Measurements from ENCODE around the gene FRMD5. TPM values are rescaled to one million over a fixed set of nuclear protein-coding genes. Genes with fewer than 3 reads are reported as not detected.

FRMD5 gene
- total RNA-seq, 2 donors from 2014 or later = not detected

GRCh38 chr15:43988900-43989299 lies 206.2 kb downstream of the FRMD5 start:
- no peak for ATAC-seq
- H3K9me3 Mint-ChIP-seq = no peaks in the 10 kb centered on the region
- H3K27me3 Mint-ChIP-seq = peaks cover 14% of the 10 kb centered on the region in 2 donors
- H3K4me1 Mint-ChIP-seq (ENCODE audit: low read depth in 2 of 2) = no peaks in the 10 kb centered on the region
- H3K36me3 Mint-ChIP-seq = no peaks in the 10 kb centered on the region
- H3K27ac Mint-ChIP-seq = no peak overlapping the region
- DNase-seq (ENCODE audit: low spot score) = no peak
- no peak overlapping the region for H3K4me3 Mint-ChIP-seq

DNA sequence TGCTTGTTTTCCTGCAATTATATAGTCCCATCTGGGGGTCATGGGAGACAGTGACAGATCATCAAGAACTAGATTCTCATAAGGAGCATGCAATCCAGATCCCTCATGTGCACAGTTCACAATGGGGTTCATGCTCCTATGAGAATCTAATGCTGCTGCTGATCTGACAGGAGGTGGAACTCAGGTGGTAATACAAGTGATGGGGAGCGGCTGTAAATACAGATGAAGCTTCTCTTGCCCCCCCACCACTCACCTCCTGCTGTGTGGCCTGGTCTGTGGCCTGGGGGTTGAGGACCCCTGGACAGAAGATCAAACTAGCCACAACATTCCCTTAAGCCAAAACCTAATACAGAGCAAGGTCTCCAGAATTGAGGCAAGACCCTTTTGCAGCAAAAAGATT lies 207.1 kb downstream of the FRMD5 start:
- H3K4me1 Mint-ChIP-seq (ENCODE audit: low read depth in 2 of 2) = no peaks in the 10 kb centered on the region

GRCh38 chr15:43985976-43986680 lies 208.9 kb downstream of the FRMD5 start:
- ATAC-seq (no peak), DNase-seq (ENCODE audit: low spot score) (no peak)
- H3K4me1 Mint-ChIP-seq (ENCODE audit: low read depth in 2 of 2) = no peaks in the 10 kb centered on the region
- no peak overlapping the region for H3K27ac Mint-ChIP-seq
- H3K36me3 Mint-ChIP-seq = no peaks in the 10 kb centered on the region
- no peaks in the 10 kb centered on the region for H3K9me3 Mint-ChIP-seq
- peaks cover 20 to 35% of the 10 kb centered on the region in 2 donors for H3K27me3 Mint-ChIP-seq
- no peak overlapping the region for H3K4me3 Mint-ChIP-seq

More for the DNA sequence above, 207.1 kb downstream of the FRMD5 start:
- Mint-ChIP-seq H3K4me3 (no peak overlapping the region), H3K36me3 (no peaks in the 10 kb centered on the region), H3K27me3 (peaks cover 14 to 22% of the 10 kb centered on the region in 2 donors), H3K9me3 (no peaks in the 10 kb centered on the region), H3K27ac (no peak overlapping the region)
- ATAC-seq = no peak
- no peak for DNase-seq (ENCODE audit: low spot score)

DNA sequence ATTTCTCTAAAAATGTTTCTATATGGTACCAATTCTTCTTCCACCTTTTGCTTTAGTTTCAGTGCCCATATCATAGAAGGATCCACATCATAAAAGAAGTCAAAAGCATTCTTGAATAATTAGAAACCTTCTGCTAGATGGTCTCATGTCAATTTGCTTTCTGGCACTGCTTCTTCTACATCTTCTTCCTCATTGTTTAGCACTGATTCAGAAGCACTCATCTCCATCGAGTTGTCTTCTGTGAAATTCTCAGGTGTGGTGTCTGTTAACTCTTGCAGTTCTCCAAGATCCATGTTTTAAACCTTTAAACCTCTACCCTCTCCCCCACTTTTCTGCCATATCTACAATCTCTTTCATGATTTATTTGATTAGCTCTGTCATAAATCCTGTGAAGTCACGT lies 213.5 kb downstream of the FRMD5 start:
- Mint-ChIP-seq H3K4me3 (no peak overlapping the region), H3K27me3 (peaks cover 18 to 50% of the 10 kb centered on the region in 2 donors), H3K9me3 (peaks cover 4% of the 10 kb centered on the region), H3K4me1 (ENCODE audit: low read depth in 2 of 2) (peaks cover 0 to 8% of the 10 kb centered on the region in 2 donors), H3K36me3 (peaks cover 5% of the 10 kb centered on the region), H3K27ac (no peak overlapping the region)
- DNase-seq (ENCODE audit: low spot score) = no peak
- ATAC-seq = no peak

DNA sequence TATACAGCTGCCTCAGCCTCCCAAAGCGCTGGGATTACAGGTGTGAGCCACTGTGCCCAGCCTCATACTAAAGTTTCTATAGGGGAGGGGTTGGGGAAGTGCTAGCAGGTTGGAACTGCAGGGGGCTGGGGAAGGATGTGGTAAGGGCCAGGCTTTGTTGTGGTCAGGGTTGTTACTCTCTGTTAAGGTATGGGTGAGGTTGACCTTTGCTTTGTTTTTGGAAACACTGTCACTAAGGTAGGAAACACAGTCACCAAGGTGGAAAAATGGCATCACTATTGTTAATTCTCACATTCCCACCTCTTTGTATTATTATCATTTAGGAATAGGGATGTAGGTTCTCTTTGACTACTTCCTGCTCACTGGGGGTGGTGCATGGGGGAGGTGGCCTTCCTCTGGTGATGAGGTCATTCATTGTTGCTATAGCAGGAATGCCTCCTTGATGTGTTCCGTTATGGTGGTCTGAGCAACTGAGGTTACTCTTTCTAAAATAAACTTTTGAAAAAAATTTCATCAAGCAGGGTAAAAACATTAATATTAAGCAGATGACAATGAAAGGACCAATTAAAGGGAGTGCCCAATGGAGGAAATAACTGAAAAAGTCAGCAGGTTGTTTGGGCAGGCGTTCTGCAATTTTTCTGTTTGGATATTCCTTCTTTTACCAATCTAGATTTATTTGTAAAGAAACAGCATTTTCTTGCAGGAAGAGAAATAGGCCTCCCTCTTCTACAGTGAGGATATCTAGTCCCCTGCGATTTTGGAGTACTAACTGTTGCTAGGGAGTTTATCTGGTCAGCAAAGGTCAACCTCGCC lies 217.8 kb downstream of the FRMD5 start:
- Mint-ChIP-seq H3K4me3 (peak overlapping the region; percentile 9), H3K27me3 (peaks cover 18 to 41% of the 10 kb centered on the region in 2 donors), H3K36me3 (peaks cover 5% of the 10 kb centered on the region), H3K27ac (peak overlapping the region in 1 of 2 donors; percentile 15), H3K9me3 (peaks cover 4% of the 10 kb centered on the region), H3K4me1 (ENCODE audit: low read depth in 2 of 2) (peaks cover 10 to 17% of the 10 kb centered on the region in 2 donors)
- ATAC-seq (peak; percentile 69 to 81), DNase-seq (ENCODE audit: low spot score) (no peak)

GRCh38 chr15:43975770-43976169 lies 219.3 kb downstream of the FRMD5 start:
- no peak overlapping the region for H3K4me3 Mint-ChIP-seq
- no peak for ATAC-seq
- DNase-seq (ENCODE audit: low spot score) = no peak
- peaks cover 10 to 17% of the 10 kb centered on the region in 2 donors for H3K4me1 Mint-ChIP-seq (ENCODE audit: low read depth in 2 of 2)
- no peak overlapping the region for H3K27ac Mint-ChIP-seq
- H3K27me3 Mint-ChIP-seq = peaks cover 12 to 26% of the 10 kb centered on the region in 2 donors
- peaks cover 4% of the 10 kb centered on the region for H3K9me3 Mint-ChIP-seq
- H3K36me3 Mint-ChIP-seq = peaks cover 5% of the 10 kb centered on the region

GRCh38 chr15:43975326-43975725 lies 219.7 kb downstream of the FRMD5 start:
- H3K4me1 Mint-ChIP-seq (ENCODE audit: low read depth in 2 of 2) = peaks cover 10 to 17% of the 10 kb centered on the region in 2 donors
- peaks cover 5% of the 10 kb centered on the region for H3K36me3 Mint-ChIP-seq
- H3K27me3 Mint-ChIP-seq = peaks cover 10 to 21% of the 10 kb centered on the region in 2 donors
- DNase-seq (ENCODE audit: low spot score) = no peak
- H3K27ac Mint-ChIP-seq = no peak overlapping the region
- no peak for ATAC-seq
- H3K9me3 Mint-ChIP-seq = peaks cover 4% of the 10 kb centered on the region
- no peak overlapping the region for H3K4me3 Mint-ChIP-seq

- no peak overlapping the region for H3K4me3 Mint-ChIP-seq
- peaks cover 4% of the 10 kb centered on the region for H3K9me3 Mint-ChIP-seq
- no peak for ATAC-seq
- H3K36me3 Mint-ChIP-seq = peaks cover 5% of the 10 kb centered on the region
- no peak for DNase-seq (ENCODE audit: low spot score)
- H3K4me1 Mint-ChIP-seq (ENCODE audit: low read depth in 2 of 2) = peaks cover 10 to 17% of the 10 kb centered on the region in 2 donors
- peaks cover 9 to 20% of the 10 kb centered on the region in 2 donors for H3K27me3 Mint-ChIP-seq
- no peak overlapping the region for H3K27ac Mint-ChIP-seq
These were observed 220.2 kb downstream of the FRMD5 start for GRCh38 chr15:43974852-43975251.

- Mint-ChIP-seq H3K36me3 (no peaks in the 10 kb centered on the region), H3K9me3 (no peaks in the 10 kb centered on the region), H3K4me3 (no peak overlapping the region), H3K27me3 (peaks cover 5 to 22% of the 10 kb centered on the region in 2 donors), H3K27ac (no peak overlapping the region), H3K4me1 (ENCODE audit: low read depth in 2 of 2) (peaks cover under 1% of the 10 kb centered on the region in 2 donors)
- ATAC-seq (no peak), DNase-seq (ENCODE audit: low spot score) (no peak)
These were observed 225.2 kb downstream of the FRMD5 start for GRCh38 chr15:43969802-43970375.

GRCh38 chr15:43968551-43968950 lies 226.5 kb downstream of the FRMD5 start:
- H3K27me3 Mint-ChIP-seq = peaks cover 9 to 25% of the 10 kb centered on the region in 2 donors
- ATAC-seq = no peak
- H3K27ac Mint-ChIP-seq = no peak overlapping the region
- no peak overlapping the region for H3K4me3 Mint-ChIP-seq
- H3K4me1 Mint-ChIP-seq (ENCODE audit: low read depth in 2 of 2) = no peaks in the 10 kb centered on the region
- H3K36me3 Mint-ChIP-seq = no peaks in the 10 kb centered on the region
- no peak for DNase-seq (ENCODE audit: low spot score)
- no peaks in the 10 kb centered on the region for H3K9me3 Mint-ChIP-seq

DNA sequence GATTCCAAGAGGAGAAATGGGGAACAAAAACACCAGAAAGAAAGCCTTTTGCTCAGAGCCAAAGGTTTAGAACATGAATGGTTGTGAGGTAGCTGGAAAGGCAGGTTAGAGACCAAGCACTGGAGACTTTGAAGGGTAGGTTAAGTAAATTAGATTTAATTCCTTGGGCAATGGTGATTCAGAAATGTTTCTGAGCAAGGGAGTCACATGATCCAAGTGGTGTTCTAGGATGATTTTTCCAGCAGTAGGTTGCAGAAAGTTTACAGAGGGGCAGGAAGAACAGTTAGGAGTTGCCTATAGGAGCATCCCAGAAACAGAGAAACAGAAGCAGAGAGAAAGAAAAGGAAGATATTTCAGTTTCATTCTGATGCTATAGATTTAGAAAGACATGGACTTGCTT lies 228.4 kb downstream of the FRMD5 start:
- H3K9me3 Mint-ChIP-seq = no peaks in the 10 kb centered on the region
- no peaks in the 10 kb centered on the region for H3K36me3 Mint-ChIP-seq
- no peak for ATAC-seq
- peaks cover 9 to 25% of the 10 kb centered on the region in 2 donors for H3K27me3 Mint-ChIP-seq
- H3K4me3 Mint-ChIP-seq = no peak overlapping the region
- no peak for DNase-seq (ENCODE audit: low spot score)
- no peak overlapping the region for H3K27ac Mint-ChIP-seq
- H3K4me1 Mint-ChIP-seq (ENCODE audit: low read depth in 2 of 2) = no peaks in the 10 kb centered on the region

DNA sequence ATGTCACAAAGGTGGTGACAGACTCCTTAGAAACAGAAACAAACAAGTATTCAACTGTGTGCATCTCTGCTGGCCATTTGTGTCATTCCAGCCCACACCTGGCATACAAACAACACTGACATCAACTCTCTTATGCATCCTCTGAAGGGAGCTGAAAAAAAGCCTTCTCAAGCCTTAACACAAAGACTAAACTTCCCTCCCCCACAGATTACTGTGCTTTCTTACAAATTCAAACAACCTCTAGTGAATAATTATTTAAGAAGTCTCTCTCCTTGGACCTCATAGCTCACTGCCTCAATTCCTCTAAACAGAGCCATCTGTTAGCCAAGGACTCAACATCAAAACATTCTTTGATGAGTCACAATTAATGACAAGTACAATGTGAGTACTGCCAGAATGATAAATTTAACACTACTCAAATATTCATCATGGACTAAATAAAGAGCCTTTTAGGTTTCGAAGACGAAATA lies 236.2 kb downstream of the FRMD5 start:
- Mint-ChIP-seq H3K36me3 (no peaks in the 10 kb centered on the region), H3K9me3 (no peaks in the 10 kb centered on the region), H3K4me1 (ENCODE audit: low read depth in 2 of 2) (peaks cover 2 to 4% of the 10 kb centered on the region in 2 donors)

DNA sequence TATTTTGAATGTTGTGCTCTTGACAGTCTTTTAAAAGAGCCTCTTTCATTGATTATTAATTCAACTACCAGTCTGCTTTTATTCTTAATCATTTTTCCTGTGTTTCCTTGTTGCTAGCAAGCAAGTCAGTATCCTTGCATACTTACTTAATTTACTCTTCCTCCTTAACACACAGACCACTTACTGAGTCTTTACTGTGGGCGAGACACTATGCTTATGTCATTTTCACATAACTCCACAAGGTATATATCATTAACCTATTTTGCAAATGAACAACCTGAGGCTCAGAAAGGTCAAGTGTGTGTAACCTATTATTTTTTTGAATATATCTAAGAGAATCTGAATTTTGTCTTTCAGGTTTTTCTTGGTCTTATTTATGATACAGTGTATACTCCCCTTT lies 237.3 kb downstream of the FRMD5 start:
- Mint-ChIP-seq H3K36me3 (no peaks in the 10 kb centered on the region), H3K4me1 (ENCODE audit: low read depth in 2 of 2) (peaks cover 2 to 4% of the 10 kb centered on the region in 2 donors), H3K27ac (no peak overlapping the region), H3K9me3 (no peaks in the 10 kb centered on the region), H3K27me3 (peaks cover 22 to 31% of the 10 kb centered on the region in 2 donors), H3K4me3 (no peak overlapping the region)
- DNase-seq (ENCODE audit: low spot score) (no peak), ATAC-seq (no peak)

More for the DNA sequence above, 236.2 kb downstream of the FRMD5 start:
- H3K27me3 Mint-ChIP-seq = peaks cover 24 to 31% of the 10 kb centered on the region in 2 donors
- no peak overlapping the region for H3K4me3 Mint-ChIP-seq
- H3K27ac Mint-ChIP-seq = no peak overlapping the region
- ATAC-seq (no peak), DNase-seq (ENCODE audit: low spot score) (no peak)

DNA sequence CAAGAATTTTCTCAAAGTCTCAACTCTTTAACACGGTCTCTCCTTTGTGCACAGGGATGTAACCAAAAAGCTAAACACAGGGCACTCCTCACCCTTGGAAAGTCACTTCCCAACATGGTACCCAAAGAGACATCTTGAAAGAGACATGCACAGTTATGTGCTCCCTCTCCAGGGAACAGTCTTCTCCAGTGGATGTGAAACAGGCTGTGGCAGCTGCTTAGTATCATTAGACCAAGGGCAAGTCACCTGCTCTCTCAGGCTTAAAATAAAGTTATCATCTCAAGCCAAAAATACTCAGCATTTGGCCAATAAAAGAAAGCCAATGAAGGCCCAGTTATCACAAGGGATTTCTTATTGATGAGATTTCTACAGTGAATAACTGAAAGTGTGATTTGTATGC lies 239.9 kb downstream of the FRMD5 start:
- Mint-ChIP-seq H3K27me3 (peaks cover 17 to 21% of the 10 kb centered on the region in 2 donors), H3K4me3 (no peak overlapping the region), H3K9me3 (no peaks in the 10 kb centered on the region), H3K4me1 (ENCODE audit: low read depth in 2 of 2) (peaks cover 2 to 4% of the 10 kb centered on the region in 2 donors), H3K27ac (no peak overlapping the region), H3K36me3 (no peaks in the 10 kb centered on the region)
- no peak for ATAC-seq
- DNase-seq (ENCODE audit: low spot score) = no peak

All from natural killer cell treated with Interleukin-12 subunit alpha and Interleukin-12 subunit beta and Interleukin-15 and Interleukin-18, amount 100 ng/mL, for 72 hours (primary cell).